Lung (tissue), 12 donors: ENCODE data around the gene DUOXA1. TPM values are rescaled to one million over a fixed set of nuclear protein-coding genes. Genes with fewer than 3 reads are reported as not detected.
"Not testable (repeated sequence)": the region's sequence is repeated elsewhere in the genome, so short reads cannot be mapped to it uniquely, and the experiment has no call there.

Experiments
- ATAC-seq: fragments of 200-7000 bp; cut with Tn5 transposase; one replicate; pipeline ENCODE4 v1.9.1; 2020; ENCODE audit warnings: moderate number of reproducible peaks; ENCODE audit not compliant: insufficient read depth, low FRiP score
- DNase-seq, 3 donors: peaks; one replicate each; pipeline ENCODE4 v3.0.0-alpha.2; 2013 to 2017
- H3K27ac ChIP-seq, 2 donors: one replicate each; pipeline ENCODE4 v1.5.1; 2013; ENCODE audit warnings: mild to moderate bottlenecking in 2 of 2, moderate library complexity in 2 of 2, control low read depth in 1 of 2, inconsistent platforms in 1 of 2, low read depth in 1 of 2, low read length in 1 of 2
- H3K27me3 ChIP-seq, 3 donors: one replicate each; pipeline ENCODE4 v1.5.1; 2013; ENCODE audit warnings: low read length in 2 of 3; ENCODE audit not compliant: control insufficient read depth in 3 of 3, insufficient read depth in 3 of 3
- H3K36me3 ChIP-seq, 4 donors: one replicate each; pipeline ENCODE4 v1.5.1; 2013; ENCODE audit warnings: low read length in 4 of 4, mild to moderate bottlenecking in 1 of 4, moderate library complexity in 1 of 4; ENCODE audit not compliant: control insufficient read depth in 4 of 4, insufficient read depth in 4 of 4
- H3K4me1 ChIP-seq, 5 donors: one replicate each; pipeline ENCODE4 v1.5.1; 2013; ENCODE audit warnings: low read length in 5 of 5, mild to moderate bottlenecking in 2 of 5, moderate library complexity in 1 of 5; ENCODE audit not compliant: control insufficient read depth in 5 of 5, insufficient read depth in 5 of 5
- H3K4me3 ChIP-seq: one replicate; pipeline ENCODE4 v1.5.1; 2013; ENCODE audit warnings: mild to moderate bottlenecking, control low read depth, moderate library complexity
- H3K9ac ChIP-seq, 2 donors: one replicate each; pipeline ENCODE4 v1.5.1; 2013; ENCODE audit warnings: low read length in 2 of 2, control low read depth in 1 of 2; ENCODE audit not compliant: insufficient read depth in 1 of 2
- H3K9me3 ChIP-seq, 4 donors: one replicate each; pipeline ENCODE4 v1.5.1; 2013; ENCODE audit warnings: low read length in 3 of 4, mild to moderate bottlenecking in 1 of 4, moderate library complexity in 1 of 4; ENCODE audit not compliant: control insufficient read depth in 4 of 4, insufficient read depth in 3 of 4
- WGBS, 2 donors: extraction: QIAGEN DNeasy Blood & Tissue Kit; methylation state at CpG; one replicate each; pipeline ENCODE4 v1.1.7; 2013; 5-methylcytosine and 5-hydroxymethylcytosine counted together
- polyA plus RNA-seq, 2 donors: library from polyadenylated mRNA; stranded (reverse); fragments of 200-250 nt; gene quantifications; one replicate each; pipeline ENCODE4 v1.2.1, GENCODE V29; 2013
- total RNA-seq, 2 donors: library from RNA; depleted of rRNA in 1 of 2; stranded (reverse); fragments of >200 nt in 1 of 2; gene quantifications; one replicate each; pipeline ENCODE4 v1.2.1, GENCODE V29; 2014 to 2021
- TF ChIP-seq, protein P1 (sequence below): IDR thresholded peaks from 2 replicates; pipeline ENCODE4 v1.5.1; 2012; ENCODE audit warnings: mild to moderate bottlenecking; ENCODE audit errors: control extremely low read depth, extremely low read depth
- donor health status: control.
- donor health status: control.
- donor health status: Bipolar disorder and iron deficiency.
- donor health status: healthy.
- donor health status: DM: yes; HTN: yes; CAD: no.

Gene DUOXA1
- total and polyA plus RNA-seq, 4 donors, result 42.6 to 203 (median 108) TPM

GRCh38 chr15:45106002-45106790 is 23.5 kb downstream of the DUOXA1 start:
- Histone ChIP-seq H3K27me3 (peaks cover 0 to 30% (median 18%) of the 10 kb centered on the region in 3 donors), H3K9ac (no peak overlapping the region)
- no peak for ATAC-seq

DNA sequence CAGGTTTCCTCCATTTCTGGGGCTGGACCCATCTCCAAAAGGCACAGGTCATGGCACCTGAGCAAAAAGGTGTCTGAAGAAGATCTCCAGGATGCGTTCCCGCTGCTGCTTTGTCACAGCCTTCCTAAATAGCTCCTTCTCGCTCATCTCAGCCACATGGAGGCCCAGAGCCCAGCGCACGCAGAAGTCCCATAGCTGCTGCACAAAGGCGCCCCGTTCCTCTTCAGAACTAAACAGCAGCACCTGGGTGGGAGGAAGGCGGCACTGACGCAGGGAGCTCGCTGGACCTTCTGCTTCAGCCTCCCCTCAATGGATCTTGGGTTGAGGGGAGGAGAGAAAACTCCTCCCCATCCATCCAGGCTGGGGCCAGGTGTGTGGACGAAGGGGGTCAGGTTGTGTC is 24.1 kb downstream of the DUOXA1 start:
- H3K4me1 ChIP-seq, result no peaks in the 10 kb centered on the region
- no peaks in the 10 kb centered on the region for H3K9me3 ChIP-seq
- H3K27ac ChIP-seq, result no peak overlapping the region
- no peak overlapping the region for H3K9ac ChIP-seq
- H3K4me3 ChIP-seq, result no peak overlapping the region
- DNase-seq (no peak), ATAC-seq (no peak)
- TF ChIP-seq, protein P1, sequence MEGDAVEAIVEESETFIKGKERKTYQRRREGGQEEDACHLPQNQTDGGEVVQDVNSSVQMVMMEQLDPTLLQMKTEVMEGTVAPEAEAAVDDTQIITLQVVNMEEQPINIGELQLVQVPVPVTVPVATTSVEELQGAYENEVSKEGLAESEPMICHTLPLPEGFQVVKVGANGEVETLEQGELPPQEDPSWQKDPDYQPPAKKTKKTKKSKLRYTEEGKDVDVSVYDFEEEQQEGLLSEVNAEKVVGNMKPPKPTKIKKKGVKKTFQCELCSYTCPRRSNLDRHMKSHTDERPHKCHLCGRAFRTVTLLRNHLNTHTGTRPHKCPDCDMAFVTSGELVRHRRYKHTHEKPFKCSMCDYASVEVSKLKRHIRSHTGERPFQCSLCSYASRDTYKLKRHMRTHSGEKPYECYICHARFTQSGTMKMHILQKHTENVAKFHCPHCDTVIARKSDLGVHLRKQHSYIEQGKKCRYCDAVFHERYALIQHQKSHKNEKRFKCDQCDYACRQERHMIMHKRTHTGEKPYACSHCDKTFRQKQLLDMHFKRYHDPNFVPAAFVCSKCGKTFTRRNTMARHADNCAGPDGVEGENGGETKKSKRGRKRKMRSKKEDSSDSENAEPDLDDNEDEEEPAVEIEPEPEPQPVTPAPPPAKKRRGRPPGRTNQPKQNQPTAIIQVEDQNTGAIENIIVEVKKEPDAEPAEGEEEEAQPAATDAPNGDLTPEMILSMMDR, result no peak
- WGBS, 2 donors, result 92 to 93% methylated on average over 11 of the region's 11 CpGs
- H3K27me3 ChIP-seq, result peaks cover 0 to 28% (median 18%) of the 10 kb centered on the region in 3 donors
- H3K36me3 ChIP-seq, result peaks cover 0 to 2% (median 0%) of the 10 kb centered on the region in 4 donors

More at GRCh38 chr15:45106002-45106790, 23.5 kb downstream of the DUOXA1 start:
- peak in 1 of 3 donors; percentile 46 for DNase-seq
- TF ChIP-seq, protein P1, result no peak
- Histone ChIP-seq H3K4me3 (no peak overlapping the region), H3K36me3 (peaks cover 0 to 2% (median 0%) of the 10 kb centered on the region in 4 donors), H3K4me1 (no peaks in the 10 kb centered on the region), H3K27ac (no peak overlapping the region), H3K9me3 (no peaks in the 10 kb centered on the region)
- 73 to 78% methylated on average over 15 of the region's 15 CpGs for WGBS, 2 donors

GRCh38 chr15:45104170-45104569 is 25.5 kb downstream of the DUOXA1 start:
- H3K4me3 ChIP-seq, H3K27ac ChIP-seq, H3K9ac ChIP-seq, H3K36me3 ChIP-seq, ATAC-seq, H3K4me1 ChIP-seq, DNase-seq, H3K9me3 ChIP-seq: not testable (repeated sequence)
- H3K27me3 ChIP-seq, result peaks cover 0 to 14% (median 5%) of the 10 kb centered on the region in 3 donors
- 87 to 91% methylated on average over 9 of the region's 9 CpGs for WGBS, 2 donors

DNA sequence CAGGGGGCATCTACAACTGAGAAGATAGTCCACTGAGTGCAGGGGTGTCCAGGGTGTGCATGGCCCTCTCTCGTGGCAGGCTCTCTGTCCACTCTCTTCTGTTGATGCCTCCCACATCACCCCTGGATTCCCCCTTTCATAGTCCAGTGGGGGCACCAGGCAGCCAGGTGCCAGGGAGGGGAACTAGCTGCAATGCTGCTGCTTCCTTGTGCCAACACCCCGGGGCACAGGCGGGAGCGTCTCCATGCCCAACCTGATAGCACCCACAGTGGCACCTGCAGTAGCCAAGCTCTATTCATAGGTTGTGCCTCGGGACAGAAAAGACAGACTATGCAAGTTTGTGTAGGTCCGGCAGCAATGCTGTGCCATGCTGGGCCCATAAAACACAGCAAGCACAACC is 27.5 kb downstream of the DUOXA1 start:
- 86 to 93% methylated on average over 6 of the region's 6 CpGs for WGBS, 2 donors
- TF ChIP-seq, protein P1, result no peak

More for the DNA sequence above, 27.5 kb downstream of the DUOXA1 start:
- Histone ChIP-seq H3K4me3 (no peak overlapping the region), H3K9ac (no peak overlapping the region), H3K27ac (no peak overlapping the region), H3K36me3 (peaks cover 0 to 2% (median 0%) of the 10 kb centered on the region in 4 donors), H3K4me1 (no peaks in the 10 kb centered on the region), H3K27me3 (peaks cover 0 to 3% (median 0%) of the 10 kb centered on the region in 3 donors), H3K9me3 (no peaks in the 10 kb centered on the region)
- DNase-seq (no peak), ATAC-seq (no peak)
